HEK293 (cell line): ENCODE measurements around the gene STN1.

Experiments used
- CTCF ChIA-PET: fragments of 350-600 bp; formaldehyde crosslinking; extraction: SDS; loops from one replicate; lab custom pipeline; 2021; ENCODE audit warnings: antibody characterized with exemption; lab: Yijun Ruan, JAX
- POLR2A ChIA-PET: fragments of 300-600 bp; formaldehyde crosslinking; extraction: SDS; loops from one replicate; lab custom pipeline; 2020; ENCODE audit warnings: antibody characterized with exemption, inconsistent platforms; lab: Yijun Ruan, JAX
- H3K27ac ChIP-seq: fragments of 200-500 bp; sonication (Bioruptor generic); 2 replicates; pipeline ENCODE4 v1.5.1; 2014; ENCODE audit warnings: low read depth, low read length, control low read depth, inconsistent platforms; ENCODE audit errors: extremely low read depth
- H3K36me3 ChIP-seq, 2 experiments: fragments of 200-500 bp in 1 of 2; sonication (Bioruptor generic) in 1 of 2; 1 replicate in 1 of 2; 2 replicates in 1 of 2; pipeline ENCODE4 v1.5.1; 2014 to 2017; ENCODE audit warnings: inconsistent platforms in 2 of 2, low read length in 2 of 2; ENCODE audit not compliant: control insufficient read depth in 2 of 2, insufficient read depth in 1 of 2
- H3K4me1 ChIP-seq: fragments of 200-500 bp; sonication (Bioruptor generic); 2 replicates; pipeline ENCODE4 v1.5.1; 2014; ENCODE audit warnings: mild to moderate bottlenecking, low read length, inconsistent platforms; ENCODE audit not compliant: control insufficient read depth, insufficient read depth
- H3K4me3 ChIP-seq: 2 replicates; pipeline ENCODE4 v1.5.1; 2011; ENCODE audit warnings: low read depth, mild to moderate bottlenecking, control low read depth, low read length, moderate library complexity
- H3K9me3 ChIP-seq: fragments of 200-500 bp; sonication (Bioruptor generic); 2 replicates; pipeline ENCODE4 v1.5.1; 2014; ENCODE audit warnings: low read depth, low read length, inconsistent platforms; ENCODE audit not compliant: control insufficient read depth, insufficient read depth
- BCL11A ChIP-seq: fragments of 450-650 bp; formaldehyde crosslinking; IDR thresholded peaks from 2 replicates; pipeline ENCODE4 v1.5.1; 2016; ENCODE audit warnings: low read depth, missing biosample characterization, missing genetic modification characterization
- GLI4 ChIP-seq: fragments of 450-650 bp; formaldehyde crosslinking; IDR thresholded peaks from 2 replicates; pipeline ENCODE4 v1.5.1; 2016; ENCODE audit warnings: missing biosample characterization, missing genetic modification characterization
- IKZF3 ChIP-seq: fragments of 450-650 bp; IDR thresholded peaks from 2 replicates; pipeline ENCODE4 v1.5.0; 2018; ENCODE audit warnings: missing biosample characterization, mild to moderate bottlenecking, missing genetic modification characterization, moderate library complexity
- MZF1 ChIP-seq: fragments of 450-650 bp; formaldehyde crosslinking; IDR thresholded peaks from 2 replicates; pipeline ENCODE4 v1.5.1; 2017; ENCODE audit warnings: missing biosample characterization, missing genetic modification characterization, borderline replicate concordance
- PRDM4 ChIP-seq: fragments of 450-650 bp; formaldehyde crosslinking; IDR thresholded peaks from 2 replicates; pipeline ENCODE4 v1.5.1; 2017; ENCODE audit warnings: missing biosample characterization, missing genetic modification characterization
- SCRT2 ChIP-seq: fragments of 450-650 bp; formaldehyde crosslinking; IDR thresholded peaks from 2 replicates; pipeline ENCODE4 v1.5.1; 2016; ENCODE audit warnings: missing biosample characterization, missing genetic modification characterization
- SETDB1 ChIP-seq: IDR thresholded peaks from one replicate; pipeline ENCODE4 v1.6.1; 2017; ENCODE audit warnings: mild to moderate bottlenecking, low read length, moderate library complexity, mixed read lengths; ENCODE audit not compliant: insufficient read length
- SP2 ChIP-seq: fragments of 450-650 bp; formaldehyde crosslinking; IDR thresholded peaks from 2 replicates; pipeline ENCODE4 v1.5.1; 2016; ENCODE audit warnings: missing biosample characterization, missing genetic modification characterization
- YY1 ChIP-seq: fragments of 450-650 bp; formaldehyde crosslinking; IDR thresholded peaks from 2 replicates; pipeline ENCODE4 v1.5.1; 2018; ENCODE audit warnings: missing biosample characterization, missing genetic modification characterization
- ZBTB17 ChIP-seq: fragments of 450-650 bp; formaldehyde crosslinking; IDR thresholded peaks from 2 replicates; pipeline ENCODE4 v1.5.1; 2016; ENCODE audit warnings: missing biosample characterization, missing genetic modification characterization
- ZBTB20 ChIP-seq: fragments of 450-650 bp; formaldehyde crosslinking; IDR thresholded peaks from 2 replicates; pipeline ENCODE4 v1.5.1; 2016; ENCODE audit warnings: missing biosample characterization, missing genetic modification characterization
- ZBTB48 ChIP-seq: fragments of 450-650 bp; formaldehyde crosslinking; IDR thresholded peaks from 2 replicates; pipeline ENCODE4 v1.5.1; 2016; ENCODE audit warnings: missing biosample characterization, missing genetic modification characterization
- ZFP37 ChIP-seq: fragments of 450-650 bp; formaldehyde crosslinking; IDR thresholded peaks from 2 replicates; pipeline ENCODE4 v1.5.1; 2016; ENCODE audit warnings: missing biosample characterization, missing genetic modification characterization
- ZNF112 ChIP-seq: fragments of 450-650 bp; formaldehyde crosslinking; IDR thresholded peaks from 2 replicates; pipeline ENCODE4 v1.5.0; 2017; ENCODE audit warnings: missing biosample characterization, missing genetic modification characterization
- ZNF169 ChIP-seq: fragments of 450-650 bp; formaldehyde crosslinking; IDR thresholded peaks from 2 replicates; pipeline ENCODE4 v1.5.1; 2016; ENCODE audit warnings: missing biosample characterization, missing genetic modification characterization
- ZNF2 ChIP-seq: fragments of 450-650 bp; formaldehyde crosslinking; IDR thresholded peaks from 2 replicates; pipeline ENCODE4 v1.5.1; 2016; ENCODE audit warnings: missing biosample characterization, missing genetic modification characterization
- ZNF311 ChIP-seq: fragments of 450-650 bp; formaldehyde crosslinking; IDR thresholded peaks from 2 replicates; pipeline ENCODE4 v1.5.1; 2017; ENCODE audit warnings: missing biosample characterization, missing genetic modification characterization, borderline replicate concordance
- ZNF350 ChIP-seq: fragments of 450-650 bp; formaldehyde crosslinking; IDR thresholded peaks from 2 replicates; pipeline ENCODE4 v1.5.0; 2017; ENCODE audit warnings: missing biosample characterization, mild to moderate bottlenecking, missing genetic modification characterization
- ZNF366 ChIP-seq: fragments of 450-650 bp; formaldehyde crosslinking; conservative IDR thresholded peaks from 2 replicates; pipeline ENCODE4 v1.5.1; 2016; ENCODE audit warnings: missing biosample characterization, missing genetic modification characterization
- ZNF37A ChIP-seq: fragments of 450-650 bp; IDR thresholded peaks from 2 replicates; pipeline ENCODE4 v1.5.1; 2018; ENCODE audit warnings: missing biosample characterization, missing genetic modification characterization
- ZNF529 ChIP-seq: fragments of 450-650 bp; formaldehyde crosslinking; IDR thresholded peaks from 2 replicates; pipeline ENCODE4 v1.5.1; 2017; ENCODE audit warnings: missing genetic modification characterization, missing biosample characterization; ENCODE audit not compliant: insufficient replicate concordance
- ZNF596 ChIP-seq: fragments of 450-650 bp; IDR thresholded peaks from 2 replicates; pipeline ENCODE4 v1.5.0; 2018; ENCODE audit warnings: missing biosample characterization, mild to moderate bottlenecking, missing genetic modification characterization, moderate library complexity
- ZNF600 ChIP-seq: fragments of 450-650 bp; formaldehyde crosslinking; IDR thresholded peaks from 2 replicates; pipeline ENCODE4 v1.5.1; 2016; ENCODE audit warnings: missing biosample characterization, missing genetic modification characterization
- ZNF654 ChIP-seq: fragments of 450-650 bp; formaldehyde crosslinking; IDR thresholded peaks from 2 replicates; pipeline ENCODE4 v1.5.1; 2016; ENCODE audit warnings: low read depth, missing biosample characterization, missing genetic modification characterization
- ZNF670 ChIP-seq: fragments of 450-650 bp; formaldehyde crosslinking; IDR thresholded peaks from 2 replicates; pipeline ENCODE4 v1.5.1; 2016; ENCODE audit warnings: missing biosample characterization, missing genetic modification characterization, low read depth
- ZNF76 ChIP-seq: fragments of 450-650 bp; formaldehyde crosslinking; IDR thresholded peaks from 2 replicates; pipeline ENCODE4; 2016; ENCODE audit warnings: low read depth, missing biosample characterization, missing genetic modification characterization, borderline replicate concordance
- ZNF785 ChIP-seq: fragments of 450-650 bp; formaldehyde crosslinking; IDR thresholded peaks from 2 replicates; pipeline ENCODE4 v1.5.1; 2016; ENCODE audit warnings: missing biosample characterization, missing genetic modification characterization
- ZSCAN30 ChIP-seq: fragments of 450-650 bp; IDR thresholded peaks from 2 replicates; pipeline ENCODE4 v1.5.1; 2018; ENCODE audit warnings: missing biosample characterization, mild to moderate bottlenecking, missing genetic modification characterization, moderate library complexity
- TF ChIP-seq, protein P1 (sequence below): fragments of 450-650 bp; formaldehyde crosslinking; IDR thresholded peaks from 2 replicates; pipeline ENCODE4 v1.5.1; 2016; ENCODE audit warnings: missing biosample characterization, missing genetic modification characterization
- TF ChIP-seq, protein P2 (sequence below): fragments of 450-650 bp; formaldehyde crosslinking; IDR thresholded peaks from 2 replicates; pipeline ENCODE4 v1.5.1; 2016; ENCODE audit warnings: missing biosample characterization, missing genetic modification characterization
- TF ChIP-seq, protein P3 (sequence below): fragments of 450-650 bp; IDR thresholded peaks from 2 replicates; pipeline ENCODE4 v1.5.1; 2018; ENCODE audit warnings: missing biosample characterization, missing genetic modification characterization

STN1 gene

DNA sequence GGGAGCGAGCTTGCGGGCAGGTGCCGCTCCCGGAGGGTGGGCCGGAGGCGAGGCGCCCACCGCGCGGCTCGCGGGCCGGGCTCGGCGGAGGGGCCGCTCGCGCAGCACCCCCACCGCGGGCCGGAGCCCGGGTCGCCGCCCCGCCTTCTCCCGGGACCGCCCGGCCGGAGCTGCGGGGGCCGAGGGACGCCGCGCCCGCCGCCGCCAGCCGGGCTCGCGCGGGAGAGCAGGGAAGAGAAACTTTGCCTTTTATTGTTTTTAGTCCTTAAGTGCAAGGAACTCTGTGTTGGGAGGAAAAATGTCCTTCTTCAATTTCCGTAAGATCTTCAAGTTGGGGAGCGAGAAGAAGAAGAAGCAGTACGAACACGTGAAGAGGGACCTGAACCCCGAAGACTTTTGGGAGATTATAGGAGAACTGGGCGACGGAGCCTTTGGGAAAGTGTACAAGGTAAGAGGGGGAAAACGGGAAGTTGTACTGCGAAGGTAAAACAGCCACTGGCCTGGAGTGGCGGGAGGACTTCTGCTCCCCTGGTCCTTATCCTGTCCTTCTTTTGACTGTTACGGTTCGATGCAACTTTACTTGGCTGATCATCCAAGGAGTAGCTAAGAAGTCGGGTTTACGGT is 49.6 kb upstream of the STN1 start:
- ChIA-PET POLR2A (interaction anchor here (1.0 to 1.1 kb wide), 3 partner anchors 16 to 154 kb away, joined by 3 to 8 read pairs (median 3); partner anchors contain the start of gene SFR1), CTCF (interaction anchor here (0.6 to 1.4 kb wide), 5 partner anchors 15 to 385 kb away, joined by 3 to 5 read pairs (median 3); no protein-coding TSS in a partner anchor)
- H3K4me3 ChIP-seq, result peak overlapping the region; percentile 89
- no peaks in the 10 kb centered on the region for H3K36me3 ChIP-seq
- no peaks in the 10 kb centered on the region for H3K9me3 ChIP-seq
- peak overlapping the region; percentile 96 for H3K27ac ChIP-seq
- peaks cover 5% of the 10 kb centered on the region; the same call in 1 of the 2 replicates for H3K4me1 ChIP-seq
- TF ChIP-seq ZNF785, result no peak
- no peak for TF ChIP-seq ZNF654 (tag by site-specific recombination)
- TF ChIP-seq ZNF169 (tag by site-specific recombination), result no peak
- no peak for TF ChIP-seq SETDB1
- TF ChIP-seq ZNF311 (tag by site-specific recombination), result no peak
- no peak for TF ChIP-seq ZNF37A (tag by site-specific recombination)
- no peak for TF ChIP-seq YY1
- no peak for TF ChIP-seq ZNF670 (tag by site-specific recombination)
- TF ChIP-seq ZFP37, result 0 out of 2 replicates have a peak, but pooled peaks have one; percentile 36
- no peak for TF ChIP-seq SP2 (tag by site-specific recombination)
- TF ChIP-seq, protein P1, sequence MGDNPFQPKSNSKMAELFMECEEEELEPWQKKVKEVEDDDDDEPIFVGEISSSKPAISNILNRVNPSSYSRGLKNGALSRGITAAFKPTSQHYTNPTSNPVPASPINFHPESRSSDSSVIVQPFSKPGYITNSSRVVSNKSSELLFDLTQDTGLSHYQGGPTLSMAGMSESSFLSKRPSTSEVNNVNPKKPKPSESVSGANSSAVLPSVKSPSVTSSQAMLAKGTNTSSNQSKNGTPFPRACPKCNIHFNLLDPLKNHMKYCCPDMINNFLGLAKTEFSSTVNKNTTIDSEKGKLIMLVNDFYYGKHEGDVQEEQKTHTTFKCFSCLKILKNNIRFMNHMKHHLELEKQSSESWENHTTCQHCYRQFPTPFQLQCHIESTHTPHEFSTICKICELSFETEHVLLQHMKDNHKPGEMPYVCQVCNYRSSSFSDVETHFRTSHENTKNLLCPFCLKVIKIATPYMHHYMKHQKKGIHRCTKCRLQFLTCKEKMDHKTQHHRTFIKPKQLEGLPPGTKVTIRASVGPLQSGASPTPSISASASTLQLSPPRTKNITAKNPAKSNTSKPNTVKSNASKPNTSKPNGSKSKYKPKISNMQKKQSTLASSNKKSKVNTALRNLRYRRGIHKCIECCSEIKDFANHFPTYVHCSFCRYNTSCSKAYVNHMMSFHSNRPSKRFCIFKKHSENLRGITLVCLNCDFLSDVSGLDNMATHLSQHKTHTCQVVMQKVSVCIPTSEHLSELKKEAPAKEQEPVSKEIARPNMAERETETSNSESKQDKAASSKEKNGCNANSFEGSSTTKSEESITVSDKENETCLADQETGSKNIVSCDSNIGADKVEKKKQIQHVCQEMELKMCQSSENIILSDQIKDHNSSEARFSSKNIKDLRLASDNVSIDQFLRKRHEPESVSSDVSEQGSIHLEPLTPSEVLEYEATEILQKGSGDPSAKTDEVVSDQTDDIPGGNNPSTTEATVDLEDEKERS (tag by site-specific recombination), result no peak
- no peak for TF ChIP-seq ZNF350 (tag by site-specific recombination)
- TF ChIP-seq ZNF366 (tag by site-specific recombination), result peak; percentile 63; the same call in 1 of the 2 replicates
- peak; percentile 86 for TF ChIP-seq ZNF600 (tag by site-specific recombination)
- peak; percentile 48; the same call in 1 of the 2 replicates for TF ChIP-seq ZBTB20 (tag by site-specific recombination)
- TF ChIP-seq MZF1 (tag by site-specific recombination), result 0 out of 2 replicates have a peak, but pooled peaks have one; percentile 23
- no peak for TF ChIP-seq PRDM4 (tag by site-specific recombination)
- TF ChIP-seq, protein P2, sequence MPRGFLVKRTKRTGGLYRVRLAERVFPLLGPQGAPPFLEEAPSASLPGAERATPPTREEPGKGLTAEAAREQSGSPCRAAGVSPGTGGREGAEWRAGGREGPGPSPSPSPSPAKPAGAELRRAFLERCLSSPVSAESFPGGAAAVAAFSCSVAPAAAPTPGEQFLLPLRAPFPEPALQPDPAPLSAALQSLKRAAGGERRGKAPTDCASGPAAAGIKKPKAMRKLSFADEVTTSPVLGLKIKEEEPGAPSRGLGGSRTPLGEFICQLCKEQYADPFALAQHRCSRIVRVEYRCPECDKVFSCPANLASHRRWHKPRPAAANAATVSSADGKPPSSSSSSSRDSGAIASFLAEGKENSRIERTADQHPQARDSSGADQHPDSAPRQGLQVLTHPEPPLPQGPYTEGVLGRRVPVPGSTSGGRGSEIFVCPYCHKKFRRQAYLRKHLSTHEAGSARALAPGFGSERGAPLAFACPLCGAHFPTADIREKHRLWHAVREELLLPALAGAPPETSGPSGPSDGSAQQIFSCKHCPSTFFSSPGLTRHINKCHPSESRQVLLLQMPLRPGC (tag by site-specific recombination), result no peak
- no peak for TF ChIP-seq SCRT2
- no peak for TF ChIP-seq ZNF529 (tag by site-specific recombination)
- TF ChIP-seq ZBTB48 (tag by site-specific recombination), result peak; percentile 14; the same call in 1 of the 2 replicates
- TF ChIP-seq, protein P3, sequence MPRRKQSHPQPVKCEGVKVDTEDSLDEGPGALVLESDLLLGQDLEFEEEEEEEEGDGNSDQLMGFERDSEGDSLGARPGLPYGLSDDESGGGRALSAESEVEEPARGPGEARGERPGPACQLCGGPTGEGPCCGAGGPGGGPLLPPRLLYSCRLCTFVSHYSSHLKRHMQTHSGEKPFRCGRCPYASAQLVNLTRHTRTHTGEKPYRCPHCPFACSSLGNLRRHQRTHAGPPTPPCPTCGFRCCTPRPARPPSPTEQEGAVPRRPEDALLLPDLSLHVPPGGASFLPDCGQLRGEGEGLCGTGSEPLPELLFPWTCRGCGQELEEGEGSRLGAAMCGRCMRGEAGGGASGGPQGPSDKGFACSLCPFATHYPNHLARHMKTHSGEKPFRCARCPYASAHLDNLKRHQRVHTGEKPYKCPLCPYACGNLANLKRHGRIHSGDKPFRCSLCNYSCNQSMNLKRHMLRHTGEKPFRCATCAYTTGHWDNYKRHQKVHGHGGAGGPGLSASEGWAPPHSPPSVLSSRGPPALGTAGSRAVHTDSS, result no peak
- TF ChIP-seq ZNF2 (tag by site-specific recombination), result no peak
- TF ChIP-seq ZNF112, result no peak
- TF ChIP-seq ZBTB17 (tag by site-specific recombination), result peak; percentile 71
- no peak for TF ChIP-seq ZSCAN30
- peak; percentile 88 for TF ChIP-seq ZNF76
- no peak for TF ChIP-seq BCL11A (tag by site-specific recombination)
- no peak for TF ChIP-seq GLI4 (tag by site-specific recombination)
- TF ChIP-seq IKZF3 (tag by site-specific recombination), result peak; percentile 56
- TF ChIP-seq ZNF596, result no peak
